Glutamatergic neuron (in vitro differentiated cells): ENCODE measurements around the gene SUN5. TPM values are rescaled to one million over a fixed set of nuclear protein-coding genes. Genes with fewer than 3 reads are reported as not detected.

Experiments used
- DNase-seq: peaks from one replicate; pipeline ENCODE4 v3.0.0; 2022
- H3K27ac Mint-ChIP-seq: one replicate; pipeline ENCODE4 v1.8.0; 2020; ENCODE audit warnings: mild to moderate bottlenecking, mixed read lengths, inconsistent platforms; ENCODE audit not compliant: unreplicated experiment
- H3K27me3 Mint-ChIP-seq: one replicate; pipeline ENCODE4 v1.8.0; 2020; ENCODE audit warnings: mild to moderate bottlenecking, moderate library complexity, mixed read lengths, inconsistent platforms; ENCODE audit not compliant: unreplicated experiment
- H3K36me3 Mint-ChIP-seq: one replicate; pipeline ENCODE4 v1.8.0; 2020; ENCODE audit warnings: mild to moderate bottlenecking, mixed read lengths, inconsistent platforms; ENCODE audit not compliant: unreplicated experiment
- H3K4me1 Mint-ChIP-seq: one replicate; pipeline ENCODE4 v1.8.0; 2020; ENCODE audit warnings: mild to moderate bottlenecking, low read depth, mixed read lengths, inconsistent platforms; ENCODE audit not compliant: unreplicated experiment
- H3K4me3 Mint-ChIP-seq: one replicate; pipeline ENCODE4 v1.8.0; 2020; ENCODE audit warnings: mild to moderate bottlenecking, mixed read lengths, inconsistent platforms; ENCODE audit not compliant: unreplicated experiment
- H3K9me3 Mint-ChIP-seq: one replicate; pipeline ENCODE4 v1.8.0; 2020; ENCODE audit warnings: mild to moderate bottlenecking, moderate library complexity, mixed read lengths, inconsistent platforms; ENCODE audit not compliant: unreplicated experiment
- total RNA-seq: library from RNA; stranded (reverse); fragmentation: NEBNext Ultra II Directional; extraction: Animal tissue kit (Norgen Biotek cat#: 25700); gene quantifications from one replicate; pipeline ENCODE4 v1.2.1, GENCODE V29; 2021; ENCODE audit not compliant: unreplicated experiment
- TF ChIP-seq, protein P1 (sequence below): fragments of 200-600 bp; sonication (generic); IDR thresholded peaks from one replicate; pipeline ENCODE4 v1.5.0; 2021; ENCODE audit not compliant: partially characterized antibody, unreplicated experiment

The SUN5 gene
- total RNA-seq, 1 donor from 2014 or later = not detected

DNA sequence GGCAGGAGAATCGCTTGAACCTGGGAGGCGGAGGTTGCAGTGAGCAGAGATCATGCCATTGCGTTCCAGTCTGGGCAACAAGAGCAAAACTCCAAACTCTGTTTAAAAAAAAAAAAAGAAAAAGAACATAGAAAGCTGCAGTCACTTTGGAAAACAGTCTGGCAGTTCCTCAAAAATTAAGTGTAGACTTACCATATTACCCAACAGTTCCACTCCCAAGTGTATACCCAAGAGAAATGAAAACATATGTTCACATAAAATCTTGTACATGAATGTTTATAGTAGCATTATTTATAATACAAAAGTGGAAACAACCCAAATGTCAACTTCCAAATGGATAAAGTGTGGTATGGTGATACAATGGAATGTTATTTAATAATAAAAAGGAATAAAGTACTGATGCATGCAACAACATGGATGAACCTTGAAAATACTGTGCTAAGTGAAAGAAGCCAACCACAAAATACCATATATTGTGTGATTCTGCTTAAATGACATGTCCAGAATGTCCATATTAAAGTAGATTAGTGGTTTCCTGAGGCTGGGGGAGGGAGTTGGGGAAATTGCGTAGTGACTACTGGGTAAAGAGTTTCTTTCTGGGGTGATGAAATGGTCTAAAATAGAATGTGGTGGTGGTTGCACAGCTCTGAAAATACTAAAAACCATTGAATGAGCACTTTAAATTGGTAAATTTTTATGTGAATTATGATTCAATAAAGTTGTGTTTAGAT lies 62.9 kb downstream of the SUN5 start:
- no peaks in the 10 kb centered on the region for H3K4me1 Mint-ChIP-seq
- H3K27me3 Mint-ChIP-seq = no peaks in the 10 kb centered on the region
- H3K4me3 Mint-ChIP-seq = no peak overlapping the region
- TF ChIP-seq, protein P1, sequence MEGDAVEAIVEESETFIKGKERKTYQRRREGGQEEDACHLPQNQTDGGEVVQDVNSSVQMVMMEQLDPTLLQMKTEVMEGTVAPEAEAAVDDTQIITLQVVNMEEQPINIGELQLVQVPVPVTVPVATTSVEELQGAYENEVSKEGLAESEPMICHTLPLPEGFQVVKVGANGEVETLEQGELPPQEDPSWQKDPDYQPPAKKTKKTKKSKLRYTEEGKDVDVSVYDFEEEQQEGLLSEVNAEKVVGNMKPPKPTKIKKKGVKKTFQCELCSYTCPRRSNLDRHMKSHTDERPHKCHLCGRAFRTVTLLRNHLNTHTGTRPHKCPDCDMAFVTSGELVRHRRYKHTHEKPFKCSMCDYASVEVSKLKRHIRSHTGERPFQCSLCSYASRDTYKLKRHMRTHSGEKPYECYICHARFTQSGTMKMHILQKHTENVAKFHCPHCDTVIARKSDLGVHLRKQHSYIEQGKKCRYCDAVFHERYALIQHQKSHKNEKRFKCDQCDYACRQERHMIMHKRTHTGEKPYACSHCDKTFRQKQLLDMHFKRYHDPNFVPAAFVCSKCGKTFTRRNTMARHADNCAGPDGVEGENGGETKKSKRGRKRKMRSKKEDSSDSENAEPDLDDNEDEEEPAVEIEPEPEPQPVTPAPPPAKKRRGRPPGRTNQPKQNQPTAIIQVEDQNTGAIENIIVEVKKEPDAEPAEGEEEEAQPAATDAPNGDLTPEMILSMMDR = no peak
- no peak for DNase-seq
- no peak overlapping the region for H3K27ac Mint-ChIP-seq
- no peaks in the 10 kb centered on the region for H3K9me3 Mint-ChIP-seq
- H3K36me3 Mint-ChIP-seq = no peaks in the 10 kb centered on the region

DNA sequence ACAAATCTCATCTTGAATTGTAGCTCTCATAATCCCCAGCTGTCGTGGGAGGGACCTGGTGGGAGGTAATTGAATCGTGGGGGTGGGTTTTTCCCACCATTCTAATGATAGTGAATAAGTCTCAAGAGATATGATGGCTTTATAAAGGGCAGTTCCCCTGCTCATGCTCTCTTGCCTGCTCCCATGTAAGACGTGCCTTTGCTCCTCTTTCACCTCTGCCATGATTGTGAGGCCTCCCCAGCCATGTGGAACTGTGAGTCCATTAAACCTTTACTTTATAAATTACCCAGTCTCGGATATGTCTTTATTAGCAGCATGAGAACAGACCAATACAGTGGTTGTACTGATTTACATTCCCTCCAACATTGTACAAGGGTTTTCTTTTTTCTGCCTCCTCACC lies 69.7 kb downstream of the SUN5 start:
- no peak overlapping the region for H3K27ac Mint-ChIP-seq

More for the DNA sequence above, 69.7 kb downstream of the SUN5 start:
- no peaks in the 10 kb centered on the region for H3K36me3 Mint-ChIP-seq
- TF ChIP-seq, protein P1 = no peak
- no peaks in the 10 kb centered on the region for H3K27me3 Mint-ChIP-seq
- no peaks in the 10 kb centered on the region for H3K4me1 Mint-ChIP-seq
- no peaks in the 10 kb centered on the region for H3K9me3 Mint-ChIP-seq
- no peak overlapping the region for H3K4me3 Mint-ChIP-seq
- no peak for DNase-seq

Other genes starting within 250 kb of the SUN5 start
- gene DNMT3B, start 242.0 kb downstream of the SUN5 start, total RNA-seq = 29.0 TPM
- 232 TPM for gene MAPRE1, start 184.5 kb downstream of the SUN5 start, total RNA-seq
- not detected for gene EFCAB8, start 145.5 kb downstream of the SUN5 start, total RNA-seq
- gene BPIFB2, start 3.3 kb upstream of the SUN5 start, total RNA-seq = not detected
- gene BPIFB6, start 27.2 kb upstream of the SUN5 start, total RNA-seq = not detected
- not detected for gene BPIFB3, start 49.5 kb upstream of the SUN5 start, total RNA-seq
- not detected for gene BPIFB4, start 75.2 kb upstream of the SUN5 start, total RNA-seq
- gene BPIFA2, start 163.7 kb upstream of the SUN5 start, total RNA-seq = not detected
- not detected for gene BPIFA3, start 212.9 kb upstream of the SUN5 start, total RNA-seq
- not detected for gene BPIFA1, start 231.6 kb upstream of the SUN5 start, total RNA-seq